Ishikawa (cell line): ENCODE results near the gene ANKRD33B.

Experiments
- CEBPB ChIP-seq: IDR thresholded peaks from 2 replicates; pipeline ENCODE4 v1.6.1; 2012
- EGR1 ChIP-seq: IDR thresholded peaks from 2 replicates; pipeline ENCODE4 v1.6.1; 2012
- EP300 ChIP-seq: IDR thresholded peaks from 2 replicates; pipeline ENCODE4 v1.6.1; 2012; ENCODE audit warnings: borderline replicate concordance
- FOXM1 ChIP-seq: IDR thresholded peaks from 2 replicates; pipeline ENCODE4 v1.6.1; 2012; ENCODE audit warnings: low read depth, borderline replicate concordance
- MAX ChIP-seq: IDR thresholded peaks from 2 replicates; pipeline ENCODE4 v1.6.1; 2012
- TAF1 ChIP-seq: IDR thresholded peaks from 2 replicates; pipeline ENCODE4 v1.6.1; 2012; ENCODE audit warnings: low read depth, mild to moderate bottlenecking
- ZBTB7A ChIP-seq: IDR thresholded peaks from 2 replicates; pipeline ENCODE4 v1.6.1; 2012; ENCODE audit warnings: low read depth

GRCh38 chr5:10579536-10580521, 16.0 kb downstream of the ANKRD33B start:
- TF ChIP-seq EP300 (no peak), TAF1 (no peak), ZBTB7A (no peak), EGR1 (no peak), CEBPB (no peak), FOXM1 (no peak), MAX (no peak)
